ENCODE measurements around the gene LRRC72.

Gene LRRC72

DNA sequence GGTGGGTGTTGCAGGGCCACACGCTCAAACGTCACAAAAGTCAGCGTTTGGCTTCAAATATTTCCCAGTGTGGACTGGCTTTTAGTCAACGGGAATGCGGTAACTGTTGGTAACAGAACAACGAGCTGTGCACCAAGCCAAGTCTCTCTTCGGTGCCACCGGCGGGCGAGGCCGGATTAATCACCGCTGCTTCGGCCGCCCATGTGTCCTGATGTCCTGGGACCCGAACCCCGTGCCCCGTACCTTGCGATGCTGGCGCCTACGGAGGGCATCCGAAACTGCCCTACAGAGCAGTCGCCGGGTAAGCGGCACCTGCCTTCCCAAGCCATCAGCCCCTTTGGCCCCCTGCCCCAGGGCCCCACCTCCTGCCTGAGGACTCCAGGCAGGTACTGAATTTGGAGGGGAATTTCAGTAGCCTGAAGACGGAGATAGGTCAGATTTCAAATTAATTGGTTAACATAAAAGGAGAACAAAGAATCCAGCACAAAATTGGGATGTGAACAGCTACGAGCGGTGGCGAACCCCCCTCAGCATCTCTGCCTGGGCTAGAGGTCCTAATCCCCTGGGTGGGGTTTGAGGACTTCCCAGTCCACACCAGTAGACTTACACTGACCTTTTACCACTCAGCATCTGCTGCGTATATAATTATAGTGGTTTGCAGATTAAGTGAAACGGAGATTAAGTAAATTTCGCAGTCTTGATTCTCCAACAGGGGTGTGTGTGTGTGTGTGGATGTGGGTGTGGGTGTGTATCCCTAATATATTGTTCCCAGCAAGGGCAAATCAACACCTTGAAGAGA, at the start of gene LRRC72:
TSS of gene LRRC72 (plus strand) at position 84 of the 799 bp plus-strand sequence. CDS start at position 212, 128 bp downstream.
- in situ Hi-C loops (cut with HindIII; ENCODE audit: low pct_ligation_motif_present, low sequenced_read_pairs): no loop called here
- TF ChIP-seq, protein P1, sequence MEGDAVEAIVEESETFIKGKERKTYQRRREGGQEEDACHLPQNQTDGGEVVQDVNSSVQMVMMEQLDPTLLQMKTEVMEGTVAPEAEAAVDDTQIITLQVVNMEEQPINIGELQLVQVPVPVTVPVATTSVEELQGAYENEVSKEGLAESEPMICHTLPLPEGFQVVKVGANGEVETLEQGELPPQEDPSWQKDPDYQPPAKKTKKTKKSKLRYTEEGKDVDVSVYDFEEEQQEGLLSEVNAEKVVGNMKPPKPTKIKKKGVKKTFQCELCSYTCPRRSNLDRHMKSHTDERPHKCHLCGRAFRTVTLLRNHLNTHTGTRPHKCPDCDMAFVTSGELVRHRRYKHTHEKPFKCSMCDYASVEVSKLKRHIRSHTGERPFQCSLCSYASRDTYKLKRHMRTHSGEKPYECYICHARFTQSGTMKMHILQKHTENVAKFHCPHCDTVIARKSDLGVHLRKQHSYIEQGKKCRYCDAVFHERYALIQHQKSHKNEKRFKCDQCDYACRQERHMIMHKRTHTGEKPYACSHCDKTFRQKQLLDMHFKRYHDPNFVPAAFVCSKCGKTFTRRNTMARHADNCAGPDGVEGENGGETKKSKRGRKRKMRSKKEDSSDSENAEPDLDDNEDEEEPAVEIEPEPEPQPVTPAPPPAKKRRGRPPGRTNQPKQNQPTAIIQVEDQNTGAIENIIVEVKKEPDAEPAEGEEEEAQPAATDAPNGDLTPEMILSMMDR (IDR thresholded peaks at IDR 0.05; ENCODE audit: low read depth, low read length, missing control alignments): no peak
- no peak within 1 kb of the TSS for H3K4me3 ChIP-seq (ENCODE audit: low read depth, low read length)
- no peak within 1 kb of the TSS for H3K27ac ChIP-seq
- no peak for DNase-seq
- no peaks in the 10 kb centered on the region for H3K36me3 ChIP-seq (replicated peaks)
- no peaks in the 10 kb centered on the region for H3K27me3 ChIP-seq (replicated peaks)

DNA sequence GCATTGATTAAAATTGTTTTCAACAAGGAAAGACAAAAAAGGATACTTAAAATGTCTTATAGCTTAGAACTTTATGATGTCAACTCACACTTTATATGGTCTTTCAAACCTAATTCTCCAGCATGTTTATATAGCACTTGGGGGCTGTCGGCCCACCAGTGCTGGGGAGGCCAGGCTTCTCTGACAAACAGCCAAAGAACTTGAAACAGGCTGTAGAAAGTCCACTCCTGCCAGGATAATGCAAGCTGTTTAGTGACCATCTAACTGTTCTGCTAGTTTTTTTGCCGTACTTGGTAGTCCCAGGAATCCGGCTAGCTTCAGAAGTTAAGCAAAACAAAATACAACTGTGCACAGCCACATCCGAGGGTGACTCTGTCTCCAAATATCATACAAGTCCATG, 47.5 kb upstream of the LRRC72 start:
- Histone ChIP-seq H3K27me3 (replicated peaks) (no peaks in the 10 kb centered on the region), H3K27ac (no peak overlapping the region), H3K36me3 (replicated peaks) (no peaks in the 10 kb centered on the region), H3K4me3 (ENCODE audit: low read depth, low read length) (no peak overlapping the region)
- no peak for DNase-seq
- TF ChIP-seq, protein P1 (IDR thresholded peaks at IDR 0.05; ENCODE audit: low read depth, low read length, missing control alignments): no peak
- in situ Hi-C loops (cut with HindIII; ENCODE audit: low pct_ligation_motif_present, low sequenced_read_pairs): no loop called here

DNA sequence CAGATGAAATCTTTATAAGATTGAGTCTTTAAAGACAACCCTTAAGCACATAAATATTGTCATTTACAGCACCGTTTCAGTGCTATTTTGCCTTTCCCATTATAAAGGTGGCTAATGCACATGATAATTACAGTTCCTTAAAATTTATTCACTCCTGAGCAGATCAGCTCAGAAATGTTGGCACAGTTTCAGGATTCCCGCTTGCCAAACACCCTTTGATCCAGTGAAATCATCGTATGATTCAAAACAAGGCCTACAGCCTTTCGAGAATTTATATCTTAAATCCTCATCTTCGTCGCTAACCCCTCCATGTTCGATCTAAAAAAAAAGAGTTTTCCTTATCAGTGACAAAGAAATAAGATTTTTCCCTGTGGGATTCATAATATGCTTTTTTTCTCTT, 47.0 kb upstream of the LRRC72 start:
- Histone ChIP-seq H3K4me3 (ENCODE audit: low read depth, low read length) (no peak overlapping the region), H3K27me3 (replicated peaks) (no peaks in the 10 kb centered on the region), H3K27ac (no peak overlapping the region), H3K36me3 (replicated peaks) (no peaks in the 10 kb centered on the region)
- in situ Hi-C loops (cut with HindIII; ENCODE audit: low pct_ligation_motif_present, low sequenced_read_pairs): no loop called here
- TF ChIP-seq, protein P1 (IDR thresholded peaks at IDR 0.05; ENCODE audit: low read depth, low read length, missing control alignments): no peak
- no peak for DNase-seq

DNA sequence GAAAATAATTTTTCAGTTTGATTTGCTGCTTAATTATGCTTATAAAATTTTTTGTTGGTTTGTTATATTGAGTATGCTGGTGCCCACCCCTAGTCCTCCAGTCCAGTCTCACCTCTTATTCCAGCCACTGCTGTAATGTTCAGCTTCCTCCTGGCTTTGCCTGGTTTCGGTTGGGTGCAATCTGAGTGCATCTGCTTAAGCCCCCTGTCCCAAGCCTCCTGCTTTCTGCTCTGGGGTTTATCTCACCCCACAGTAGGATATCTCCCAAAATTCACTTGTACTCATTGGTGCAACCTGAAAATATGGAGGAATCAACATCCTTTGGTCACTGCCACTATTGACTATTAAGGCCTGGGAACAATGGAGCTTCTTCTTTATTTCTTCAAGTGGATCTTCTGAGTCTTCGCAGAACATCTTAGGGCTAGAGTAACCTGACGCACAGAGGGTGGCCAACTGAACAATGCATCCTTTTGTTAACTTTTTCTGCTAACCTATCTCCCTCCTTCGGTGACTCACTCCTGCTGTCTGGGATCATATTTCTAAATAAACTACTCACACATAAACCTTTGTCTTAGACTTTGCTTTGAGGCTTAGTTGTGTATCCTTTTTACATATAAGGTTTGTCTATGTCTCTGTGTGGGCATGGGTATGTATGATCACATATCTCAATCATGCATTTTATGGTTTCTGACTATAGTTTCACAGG, 42.0 kb upstream of the LRRC72 start:
- DNase-seq: peak; percentile 78
- in situ Hi-C loops (cut with HindIII; ENCODE audit: low pct_ligation_motif_present, low sequenced_read_pairs): no loop called here

DNA sequence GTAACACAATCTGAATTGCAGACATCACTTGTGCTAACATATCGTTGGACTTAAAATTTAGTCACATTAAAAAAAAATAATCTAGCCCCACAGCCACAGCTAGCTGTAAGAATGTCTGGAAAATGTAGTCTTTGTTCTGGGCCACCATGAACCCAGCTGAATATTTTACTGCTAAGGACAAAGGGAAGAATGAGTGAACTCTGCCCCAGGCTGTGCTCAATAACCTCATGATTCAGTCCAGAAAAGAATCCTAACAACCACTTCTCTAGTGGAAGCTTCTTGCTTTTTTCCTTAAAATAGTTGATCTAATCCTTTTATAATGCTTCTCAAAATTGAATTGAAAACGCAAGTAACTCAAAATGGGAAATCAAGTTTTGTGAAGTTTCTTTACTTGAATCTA, 35.5 kb upstream of the LRRC72 start:
- no peak overlapping the region for H3K4me3 ChIP-seq (ENCODE audit: low read depth, low read length)
- in situ Hi-C loops (cut with HindIII; ENCODE audit: low pct_ligation_motif_present, low sequenced_read_pairs): no loop called here
- no peaks in the 10 kb centered on the region for H3K27me3 ChIP-seq (replicated peaks)
- no peak overlapping the region for H3K27ac ChIP-seq
- TF ChIP-seq, protein P1 (IDR thresholded peaks at IDR 0.05; ENCODE audit: low read depth, low read length, missing control alignments): no peak
- H3K36me3 ChIP-seq (replicated peaks): no peaks in the 10 kb centered on the region
- no peak for DNase-seq

More for the DNA sequence above, 42.0 kb upstream of the LRRC72 start:
- Histone ChIP-seq H3K27me3 (replicated peaks) (no peaks in the 10 kb centered on the region), H3K36me3 (replicated peaks) (no peaks in the 10 kb centered on the region), H3K27ac (peak overlapping the region; percentile 37), H3K4me3 (ENCODE audit: low read depth, low read length) (no peak overlapping the region)
- TF ChIP-seq, protein P1 (IDR thresholded peaks at IDR 0.05; ENCODE audit: low read depth, low read length, missing control alignments): no peak
